B cell (primary cell): ENCODE results near the gene PTPN14. TPM values are rescaled to one million over a fixed set of nuclear protein-coding genes. Genes with fewer than 3 reads are reported as not detected.

ENCODE experiments used
- ATAC-seq: fragments of 200-7000 bp; cut with Tn5 transposase; one replicate; pipeline ENCODE4 v1.10.0; 2021; ENCODE audit warnings: low read depth, mild to moderate bottlenecking, moderate number of reproducible peaks, moderate library complexity
- CTCF ChIA-PET: fragments of 350-600 bp; sonication (Branson Sonifier 250); formaldehyde crosslinking; loops from one replicate; lab custom pipeline; 2021; ENCODE audit warnings: antibody characterized with exemption, inconsistent platforms; lab: Charles Lee
- POLR2A ChIA-PET: fragments of 350-600 bp; sonication (Branson Sonifier 250); formaldehyde crosslinking; loops from one replicate; lab custom pipeline; 2021; ENCODE audit warnings: antibody characterized with exemption; lab: Charles Lee
- DNase-seq: peaks from one replicate; pipeline ENCODE4 v3.0.0; 2013
- H2AFZ ChIP-seq: 2 replicates; pipeline ENCODE4 v1.6.1; 2012; ENCODE audit warnings: mild to moderate bottlenecking, low read depth, low read length; ENCODE audit not compliant: insufficient read depth, poor library complexity, severe bottlenecking
- H3K27ac ChIP-seq, 2 donors: 1 replicate in 1 of 2; 2 replicates in 1 of 2; pipeline ENCODE4 v1.5.1; 2012 to 2013; ENCODE audit warnings: low read length in 2 of 2, mild to moderate bottlenecking in 2 of 2, moderate library complexity in 1 of 2
- H3K27me3 ChIP-seq, 4 experiments: fragments of 200-600 bp in 1 of 4; sonication (generic) in 1 of 4; replicated peaks in 1 of 4; 1 replicate in 2 of 4; 2 replicates in 2 of 4; pipeline versions ENCODE4 v1.6.1 to v1.7.0; 2013 to 2016; ENCODE audit warnings: low read length in 3 of 4, mild to moderate bottlenecking in 2 of 4, mixed read lengths in 1 of 4, moderate library complexity in 1 of 4; ENCODE audit not compliant: insufficient read depth in 4 of 4, control insufficient read depth in 3 of 4; ENCODE audit errors: control extremely low read depth in 1 of 4
- H3K36me3 ChIP-seq, 2 experiments: replicated peaks in 1 of 2; 1 replicate in 1 of 2; 2 replicates in 1 of 2; pipeline versions ENCODE4 v1.6.1 to v1.7.1; 2013; ENCODE audit warnings: low read length in 1 of 2; ENCODE audit not compliant: insufficient read depth in 2 of 2, control insufficient read depth in 1 of 2; ENCODE audit errors: control extremely low read depth in 1 of 2, extremely low read depth in 1 of 2
- H3K4me1 ChIP-seq, 2 donors: fragments of 200-600 bp in 1 of 2; sonication (generic) in 1 of 2; 1 replicate in 1 of 2; 2 replicates in 1 of 2; pipeline versions ENCODE4 v1.5.1 to v1.6.1; 2013 to 2017; ENCODE audit warnings: low read length in 2 of 2; ENCODE audit not compliant: control insufficient read depth in 2 of 2, insufficient read depth in 2 of 2
- H3K4me2 ChIP-seq: replicated peaks from 2 replicates; pipeline ENCODE3; 2012; ENCODE audit warnings: mild to moderate bottlenecking, low read depth, low read length; ENCODE audit not compliant: poor library complexity, severe bottlenecking
- H3K4me3 ChIP-seq, 5 experiments: fragments of 200-600 bp in 1 of 5; sonication (generic) in 1 of 5; 1 replicate in 3 of 5; 2 replicates in 2 of 5; pipeline versions ENCODE4 v1.5.1 to v1.7.0; 2011 to 2016; ENCODE audit warnings: low read length in 4 of 5, mild to moderate bottlenecking in 4 of 5, low read depth in 2 of 5, control low read depth in 1 of 5, moderate library complexity in 1 of 5; ENCODE audit not compliant: insufficient read depth in 1 of 5; ENCODE audit errors: control extremely low read depth in 1 of 5, extremely low read depth in 1 of 5
- H3K79me2 ChIP-seq: fragments of 200-600 bp; sonication (generic); one replicate; pipeline ENCODE4 v1.6.0; 2016; ENCODE audit warnings: low read length; ENCODE audit not compliant: control insufficient read depth, insufficient read depth
- H3K9ac ChIP-seq: fragments of 200-600 bp; sonication (generic); 2 replicates; pipeline ENCODE4 v1.6.1; 2017; ENCODE audit warnings: mild to moderate bottlenecking, low read length, moderate library complexity
- H3K9me3 ChIP-seq, 3 donors: one replicate each; pipeline versions ENCODE4 v1.6.1 to v1.7.1; 2013; ENCODE audit warnings: low read length in 2 of 3; ENCODE audit not compliant: control insufficient read depth in 2 of 3, insufficient read depth in 1 of 3; ENCODE audit errors: control extremely low read depth in 1 of 3
- H4K20me1 ChIP-seq: 2 replicates; pipeline ENCODE4 v1.6.0; 2012; ENCODE audit warnings: mild to moderate bottlenecking, low read length; ENCODE audit not compliant: insufficient read depth, control insufficient read depth, poor library complexity, severe bottlenecking
- H3K27ac Mint-ChIP-seq: one replicate; pipeline ENCODE4 v1.8.0; 2021; ENCODE audit warnings: mixed read lengths
- H3K27me3 Mint-ChIP-seq: one replicate; pipeline ENCODE4 v1.8.0; 2021; ENCODE audit warnings: mixed read lengths
- H3K4me1 Mint-ChIP-seq: one replicate; pipeline ENCODE4 v1.8.0; 2021; ENCODE audit warnings: mixed read lengths
- H3K4me3 Mint-ChIP-seq: one replicate; pipeline ENCODE4 v1.8.0; 2021; ENCODE audit warnings: mixed read lengths
- H3K9me3 Mint-ChIP-seq: one replicate; pipeline ENCODE4 v1.8.0; 2022; ENCODE audit warnings: mixed read lengths; ENCODE audit not compliant: insufficient read depth
- CTCF ChIP-seq: fragments of 200-600 bp; IDR thresholded peaks from one replicate; pipeline ENCODE4 v1.8.0; 2022; ENCODE audit warnings: antibody characterized with exemption, mild to moderate bottlenecking
- EZH2 ChIP-seq: IDR thresholded peaks from 2 replicates; pipeline ENCODE4 v1.6.1; 2012; ENCODE audit warnings: borderline replicate concordance, low read depth, mild to moderate bottlenecking, moderate library complexity, low read length; ENCODE audit not compliant: insufficient read depth, poor library complexity, severe bottlenecking
- WGBS: methylation state at CpG from one replicate; pipeline ENCODE4 v1.1.5; 2013; ENCODE audit warnings: missing lambda C conversion rate; ENCODE audit not compliant: insufficient coverage; 5-methylcytosine and 5-hydroxymethylcytosine counted together
- intact Hi-C: fragments of 100-400 bp; cut with micrococcal nuclease; formaldehyde crosslinking; loops from one replicate; pipeline ENCODE4 v1.10.0; 2022
- polyA plus RNA-seq: library from polyadenylated mRNA; depleted of rRNA; stranded (reverse); fragments of >200 nt; gene quantifications from 2 replicates; pipeline ENCODE4 v1.2.3, GENCODE V29; 2012
- total RNA-seq, 2 donors: library from RNA; stranded (reverse); fragments of 120-200 nt in 1 of 2; gene quantifications; 1 replicate in 1 of 2; 2 replicates in 1 of 2; pipeline versions ENCODE4 v1.2.3 to v1.2.4, GENCODE V29; 2013 to 2022

PTPN14 gene
- total and polyA plus RNA-seq, 2 donors (not counting 1 experiment from before 2014, with no cell fraction given), result under 0.01 TPM; not detected in 1

GRCh38 chr1:214402613-214403083, 148.8 kb downstream of the PTPN14 start:
- no peak overlapping the region for H3K9ac ChIP-seq
- 50% methylated on average over 1 of the region's 3 CpGs for WGBS
- intact Hi-C loops, result no loop called here
- no peak for TF ChIP-seq CTCF
- no peak for TF ChIP-seq EZH2
- no peaks in the 10 kb centered on the region for H3K27me3 ChIP-seq
- ATAC-seq, result no peak
- H3K79me2 ChIP-seq, result no peaks in the 10 kb centered on the region
- no peak overlapping the region for H2AFZ ChIP-seq
- Mint-ChIP-seq H3K27me3 (peaks cover 9% of the 10 kb centered on the region), H3K9me3 (no peaks in the 10 kb centered on the region), H3K27ac (no peak overlapping the region), H3K4me1 (no peaks in the 10 kb centered on the region), H3K4me3 (no peak overlapping the region)
- no peak overlapping the region for H3K4me3 ChIP-seq
- ChIA-PET CTCF (no interaction called here), POLR2A (no interaction called here)
- H3K36me3 ChIP-seq, result no peaks in the 10 kb centered on the region
- H3K27ac ChIP-seq, result no peak overlapping the region
- no peak for DNase-seq
- H3K4me1 ChIP-seq, result no peaks in the 10 kb centered on the region
- H4K20me1 ChIP-seq, result no peaks in the 10 kb centered on the region
- no peaks in the 10 kb centered on the region for H3K9me3 ChIP-seq
- H3K4me2 ChIP-seq, result no peak overlapping the region

GRCh38 chr1:214401666-214402065, 149.7 kb downstream of the PTPN14 start:
- WGBS, result no CpG with 5 or more reads among the region's 3 CpGs
- no peak overlapping the region for H2AFZ ChIP-seq
- intact Hi-C loops, result no loop called here
- ChIA-PET POLR2A (no interaction called here), CTCF (no interaction called here)
- TF ChIP-seq EZH2 (no peak), CTCF (no peak)
- no peaks in the 10 kb centered on the region for H3K36me3 ChIP-seq
- H3K79me2 ChIP-seq, result no peaks in the 10 kb centered on the region
- no peaks in the 10 kb centered on the region for H4K20me1 ChIP-seq
- H3K27me3 ChIP-seq, result no peaks in the 10 kb centered on the region
- no peak overlapping the region for H3K27ac ChIP-seq
- Mint-ChIP-seq H3K4me3 (no peak overlapping the region), H3K27ac (no peak overlapping the region), H3K27me3 (peaks cover 9% of the 10 kb centered on the region), H3K4me1 (no peaks in the 10 kb centered on the region), H3K9me3 (no peaks in the 10 kb centered on the region)
- DNase-seq, result no peak
- H3K4me2 ChIP-seq, result no peak overlapping the region
- H3K9ac ChIP-seq, result no peak overlapping the region
- ATAC-seq, result no peak
- H3K4me3 ChIP-seq, result no peak overlapping the region
- H3K4me1 ChIP-seq, result no peaks in the 10 kb centered on the region
- H3K9me3 ChIP-seq, result no peaks in the 10 kb centered on the region
